Stimulated activated CD4-positive, alpha-beta T cell treated with anti-CD3 and anti-CD28 coated beads, Interleukin-1b, Interleukin-23, amount 100 ng/mL, for 24 hours (primary cell): Measurements from ENCODE around the gene CYB5R3.
A peak's percentile ranks its signal among the peaks of the same experiment; 100 is the strongest.
"Not testable (repeated sequence)": the region's sequence is repeated elsewhere in the genome, so short reads cannot be mapped to it uniquely, and the experiment has no call there.

Experiments
- DNase-seq, 4 experiments: peaks; one replicate each; pipeline ENCODE4 v3.0.0-alpha.2; 2020; ENCODE audit warnings: low read depth in 4 of 4, low spot score in 1 of 4

The CYB5R3 gene

DNA sequence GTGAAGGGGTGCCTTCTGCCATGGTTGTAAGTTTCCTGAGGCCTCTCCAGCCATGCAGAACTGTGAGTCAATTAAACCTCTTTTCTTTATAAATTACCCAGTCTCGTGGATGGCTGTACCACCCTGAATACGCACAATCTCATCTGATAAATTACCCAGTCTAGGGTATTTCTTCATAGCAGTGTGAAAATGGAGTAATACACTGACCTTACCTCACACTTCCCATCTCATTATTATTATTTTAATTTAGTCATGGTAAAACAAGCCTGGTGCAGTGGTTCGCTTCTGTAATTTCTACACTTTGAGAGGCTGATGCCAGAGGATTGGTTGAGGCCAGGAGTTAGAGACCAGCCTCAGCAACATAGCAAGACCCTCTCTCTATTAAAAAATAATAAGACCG lies 30.5 kb upstream of the CYB5R3 start:
- DNase-seq = no peak

DNA sequence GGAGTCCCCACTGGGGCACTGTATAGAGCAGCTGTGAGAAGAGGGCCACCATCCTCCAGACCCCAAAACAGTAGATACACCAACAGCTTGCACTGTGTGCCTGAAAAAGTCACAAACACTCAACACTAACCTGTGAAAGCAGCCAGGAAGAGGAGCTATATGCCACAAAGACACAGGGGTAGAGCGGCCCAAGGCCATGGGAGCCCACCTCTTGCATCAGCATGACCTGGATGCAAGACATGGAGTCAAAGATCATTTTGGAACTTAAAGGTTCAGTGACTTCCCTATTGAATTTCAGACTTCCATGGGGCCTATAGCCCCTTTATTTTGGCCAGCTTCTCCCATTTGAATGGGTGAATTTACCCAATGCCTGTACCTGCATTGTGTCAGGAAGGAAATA lies 29.7 kb upstream of the CYB5R3 start:
- DNase-seq = no peak

DNA sequence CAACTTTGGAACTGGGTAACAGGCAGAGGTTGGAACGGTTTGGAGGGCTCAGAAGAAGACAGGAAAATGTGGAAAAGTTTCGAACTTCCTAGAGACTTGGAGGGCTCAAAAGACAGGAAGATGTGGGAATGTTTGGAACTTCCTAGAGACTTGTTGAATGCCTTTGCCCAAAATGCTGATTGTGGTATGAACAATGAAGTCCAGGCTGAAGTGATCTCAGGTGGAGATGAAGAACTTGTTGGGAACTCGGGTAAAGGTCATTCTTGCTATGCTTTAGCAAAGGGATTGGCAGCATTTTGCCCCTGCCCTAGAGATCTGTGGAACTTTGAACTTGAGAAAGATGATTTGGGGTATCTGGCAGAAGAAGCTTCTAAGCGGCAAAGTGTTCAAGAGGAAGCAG lies 28.7 kb upstream of the CYB5R3 start:
- DNase-seq = not testable (repeated sequence)

- no peak for DNase-seq
These were observed 26.9 kb upstream of the CYB5R3 start for GRCh38 chr22:42676059-42676607.

DNA sequence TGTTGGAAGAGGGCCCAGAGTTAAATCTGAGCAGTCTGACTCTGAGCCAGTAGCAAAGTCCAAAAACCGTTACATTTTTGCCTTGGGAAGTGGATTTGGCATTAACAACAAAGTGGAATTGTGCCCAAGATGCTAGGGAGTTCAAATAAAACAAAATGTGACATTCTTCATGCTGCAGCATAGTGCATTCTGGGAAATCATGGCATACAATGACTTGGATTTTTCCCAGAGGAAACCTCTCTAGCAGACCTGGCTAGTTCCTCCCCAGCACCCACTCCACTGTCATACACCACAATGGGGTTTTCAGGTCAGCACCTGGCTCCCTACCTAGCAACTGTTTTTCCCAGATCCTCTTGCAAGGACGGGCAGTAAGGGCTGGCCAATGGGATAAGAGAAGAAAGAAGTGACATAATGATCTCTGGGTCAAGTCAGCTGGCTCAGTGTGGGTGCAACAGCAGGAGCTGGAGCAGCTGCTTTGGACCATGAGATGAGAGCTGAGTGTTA lies 24.8 kb upstream of the CYB5R3 start:
- no peak for DNase-seq

- not testable (repeated sequence) for DNase-seq
These were observed 23.9 kb upstream of the CYB5R3 start for GRCh38 chr22:42673071-42673470.

DNA sequence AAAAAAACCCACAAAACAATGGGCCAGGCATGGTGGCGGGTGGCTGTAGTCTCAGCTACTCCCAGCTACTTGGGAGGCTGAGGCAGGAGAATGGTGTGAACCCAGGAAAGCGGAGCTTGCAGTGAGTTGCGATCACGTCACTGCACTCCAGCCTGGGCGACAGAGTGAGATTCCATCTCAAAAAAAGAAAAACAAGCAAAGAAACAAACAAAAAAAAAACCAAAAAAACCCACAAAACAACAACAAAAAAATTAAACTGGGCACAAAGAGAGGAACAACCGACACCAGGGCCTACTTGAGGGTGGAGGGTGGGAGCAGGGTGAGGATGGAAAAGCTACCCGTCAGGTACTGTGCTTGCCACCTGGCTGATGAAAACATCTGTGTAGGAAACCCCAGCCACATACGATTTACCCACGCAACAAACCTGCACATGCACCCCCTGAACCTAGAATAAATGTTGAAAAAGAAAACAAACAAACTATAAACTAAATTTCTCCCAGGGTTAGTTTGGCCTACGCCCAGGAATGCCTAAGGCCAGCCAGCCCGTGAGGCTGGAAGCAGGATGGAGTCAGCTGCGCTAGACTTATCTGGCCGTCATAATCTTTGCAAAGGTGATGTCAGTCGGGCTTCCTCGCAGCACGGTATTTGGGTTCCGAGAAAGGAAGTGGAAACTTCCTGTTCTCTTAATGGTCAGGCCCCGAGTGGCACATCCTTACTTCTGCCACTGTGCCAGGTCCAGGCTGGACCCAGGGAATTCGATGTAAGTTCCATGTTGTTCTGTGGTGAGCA lies 21.9 kb upstream of the CYB5R3 start:
- DNase-seq = no peak

DNA sequence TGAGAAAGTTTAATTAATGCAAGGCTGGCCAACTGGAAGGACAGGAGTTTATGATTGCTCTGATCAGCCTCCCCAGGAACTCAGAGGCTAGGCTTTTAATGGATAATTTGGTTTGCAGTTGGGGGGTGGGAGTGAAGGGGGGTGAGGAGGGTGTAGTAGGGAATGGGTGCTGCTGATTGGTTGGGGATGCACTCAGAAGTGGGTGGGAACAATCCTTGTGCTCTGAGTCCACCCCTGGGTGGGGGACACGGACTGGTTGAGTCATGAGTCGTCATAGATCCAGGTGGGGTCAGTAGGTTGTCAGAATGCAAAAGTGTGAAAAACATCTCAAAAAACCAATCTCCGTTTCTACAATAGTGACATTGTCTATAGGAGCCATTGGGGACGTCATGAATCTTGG lies 20.9 kb upstream of the CYB5R3 start:
- no peak for DNase-seq

DNA sequence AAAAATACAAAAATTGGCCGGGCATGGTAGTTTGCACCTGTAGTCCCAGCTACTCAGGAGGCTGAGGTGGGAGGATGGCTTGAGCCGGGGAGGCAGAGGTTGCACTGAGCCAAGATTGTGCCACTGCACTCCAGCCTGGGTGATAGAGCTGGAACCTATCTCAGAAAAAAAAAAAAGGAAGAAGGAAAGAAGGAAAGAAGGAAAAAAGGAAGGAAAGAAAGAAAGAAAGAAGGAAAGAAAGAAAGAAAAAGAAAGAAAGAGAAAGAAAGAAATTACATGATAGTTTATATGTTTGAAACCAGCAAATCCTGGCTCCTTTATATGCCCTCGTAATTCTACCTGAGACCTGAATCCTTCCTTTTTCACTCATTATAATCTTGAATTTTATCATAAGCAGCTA lies 17.2 kb upstream of the CYB5R3 start:
- DNase-seq = not testable (repeated sequence)

- no peak for DNase-seq
These were observed 16.0 kb upstream of the CYB5R3 start for GRCh38 chr22:42664976-42665831.

DNA sequence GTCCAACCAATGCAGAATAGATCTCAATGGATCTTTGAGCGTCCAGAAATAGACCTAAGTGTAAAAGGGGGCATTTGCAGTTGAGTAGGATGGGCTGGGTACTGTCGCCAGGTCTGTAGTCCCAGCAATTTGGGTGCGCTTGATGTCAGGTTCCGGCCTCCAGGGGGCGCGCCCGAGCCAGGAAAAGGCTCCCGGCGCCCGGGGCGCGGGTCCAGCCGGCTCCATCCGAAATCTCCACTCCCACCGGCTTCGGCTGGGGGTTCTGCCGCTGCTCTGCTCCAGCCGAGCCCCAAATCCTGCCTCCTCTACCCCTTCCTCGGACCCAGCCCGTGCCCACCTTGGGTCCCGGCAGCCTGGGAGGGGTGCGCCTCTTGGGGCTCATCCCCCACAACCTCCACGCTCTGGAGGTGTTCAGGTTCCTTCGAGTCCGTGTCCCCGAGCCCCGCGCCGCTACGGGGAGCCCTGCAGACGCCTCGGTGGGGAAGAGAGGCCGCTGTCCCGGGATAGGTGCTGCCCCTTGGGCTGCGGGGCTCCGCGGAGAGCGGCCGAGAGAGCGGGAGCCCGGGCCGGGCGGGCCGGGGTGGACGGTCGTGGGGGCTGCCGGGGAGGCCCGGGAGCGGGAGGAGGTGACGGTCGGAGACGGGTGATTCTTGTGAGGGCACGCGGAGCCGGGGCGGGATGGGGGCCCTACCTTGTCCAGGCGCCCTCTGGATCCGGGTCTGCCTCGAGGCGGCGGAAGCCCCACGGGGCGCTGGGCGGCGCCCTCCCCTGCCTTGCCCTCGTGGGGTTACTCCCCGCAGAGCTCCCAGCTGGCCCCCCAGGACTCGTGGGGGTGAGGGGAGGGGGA lies 13.0 kb upstream of the CYB5R3 start:
- DNase-seq = peak; percentile 71 to 80 (median 74)

GRCh38 chr22:42656578-42656977 lies 7.4 kb upstream of the CYB5R3 start:
- DNase-seq = no peak

GRCh38 chr22:42655693-42656092 lies 6.5 kb upstream of the CYB5R3 start:
- no peak for DNase-seq

DNA sequence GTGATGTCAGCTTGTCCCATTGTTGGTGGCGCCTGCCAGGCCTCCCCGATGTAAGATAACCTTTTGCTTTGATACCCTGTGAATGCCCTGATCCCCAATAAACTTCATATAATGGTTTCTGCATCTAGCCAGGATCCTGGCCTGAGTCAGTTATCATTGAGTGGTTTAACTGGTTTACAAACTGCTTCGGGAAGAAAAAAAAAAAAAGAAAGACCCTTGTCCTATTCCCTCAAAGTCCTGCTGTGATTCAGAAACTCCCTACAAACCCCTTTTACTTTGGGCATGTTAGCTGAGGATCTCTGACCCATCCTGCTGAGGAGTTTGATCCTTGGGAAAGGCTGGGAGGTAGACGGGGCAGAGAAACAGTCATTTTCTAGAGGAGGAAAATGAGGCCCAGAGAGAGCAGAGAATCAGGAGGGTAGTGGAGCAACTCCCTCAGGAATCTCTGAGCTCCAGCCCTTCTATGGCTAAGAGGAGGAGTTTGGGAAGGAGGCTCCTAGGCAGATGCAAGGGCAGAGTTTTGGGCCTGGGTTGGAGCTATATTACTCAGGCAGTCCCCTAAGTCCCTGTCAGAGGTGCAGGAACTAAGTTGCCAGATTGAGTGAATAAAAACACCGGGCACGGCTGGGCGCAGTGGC lies 5.4 kb upstream of the CYB5R3 start:
- no peak for DNase-seq

DNA sequence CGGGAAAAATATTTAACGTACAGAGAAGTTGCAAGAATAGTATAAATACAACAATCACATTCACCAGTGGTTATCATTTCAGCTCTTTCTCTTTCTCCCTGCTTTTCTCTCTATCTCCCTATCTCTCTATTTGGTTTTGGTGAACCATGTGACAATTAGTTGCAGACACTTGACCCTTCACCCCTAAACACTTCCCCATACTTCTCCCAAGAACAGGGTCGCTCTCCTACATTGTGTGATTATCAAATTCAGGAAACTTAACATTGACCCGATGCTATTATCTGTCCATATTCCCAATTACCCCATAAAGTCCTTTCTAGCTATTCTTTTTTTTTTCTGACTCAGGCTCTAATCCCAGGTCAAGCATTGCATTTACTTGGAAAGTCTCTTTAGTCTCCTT lies 4.8 kb upstream of the CYB5R3 start:
- DNase-seq = no peak

GRCh38 chr22:42651134-42651533 lies 1.9 kb upstream of the CYB5R3 start:
- DNase-seq = no peak

GRCh38 chr22:42648368-42649245 lies 585 bp downstream of the CYB5R3 start:
- peak in 1 of 4 experiments; percentile 6 for DNase-seq

- DNase-seq = no peak
These were observed 1.2 kb downstream of the CYB5R3 start for GRCh38 chr22:42648017-42648367.
